ENCODE results near the gene ITM2C. TPM values are rescaled to one million over a fixed set of nuclear protein-coding genes. Genes with fewer than 3 reads are reported as not detected.

ITM2C gene
- total and polyA plus RNA-seq, 2 of the 13 experiments (the other 11 are each of a cell fraction or from before 2014, with no cell fraction given) = 70.5 to 270 TPM

GRCh38 chr2:230915319-230915718, 50.6 kb downstream of the ITM2C start:
- no TSS peak for BruUV-seq (replicated peaks)
- intact Hi-C loops (cut with micrococcal nuclease; ENCODE audit: unreplicated experiment) (no loop called here), in situ Hi-C loops (cut with HindIII; ENCODE audit: extremely low pct_ligation_motif_present, low pct_unique_long_range_greater_than_20kb) (no loop called here)
- no peaks in the 10 kb centered on the region for H3K4me1 ChIP-seq (ENCODE audit: insufficient read depth, low read length)
- H3K9me3 ChIP-seq (ENCODE audit: low read length) = no peaks in the 10 kb centered on the region
- H2AFZ ChIP-seq (ENCODE audit: low read length) = no peak overlapping the region
- DNase-seq (ENCODE audit: low spot score) (no peak), FAIRE-seq (no peak), ATAC-seq (peak; percentile 35; the same call in 1 of the 3 replicates)
- no peak overlapping the region for H3K4me2 ChIP-seq (ENCODE audit: low read depth, low read length)
- no peak overlapping the region for H3K4me3 ChIP-seq (replicated peaks in 1 of 3; ENCODE audit: insufficient read depth in 1 of 3, low read depth in 2 of 3, low read length in 3 of 3)
- TF ChIP-seq KDM1A (CRISPR knock-in tag; IDR thresholded peaks at IDR 0.05) (no peak), ZSCAN21 (CRISPR knock-in tag; IDR thresholded peaks at IDR 0.05; ENCODE audit: borderline replicate concordance) (no peak)
- peaks cover 4 to 27% of the 10 kb centered on the region in 2 experiments; a peak in 3 of 5 replicates for H3K27me3 ChIP-seq (ENCODE audit: control insufficient read depth in 1 of 2, insufficient read depth in 2 of 2, low read length in 2 of 2)
- H3K9ac ChIP-seq (ENCODE audit: insufficient read depth, low read depth, low read length) = no peak overlapping the region
- no peaks in the 10 kb centered on the region for H4K20me1 ChIP-seq (ENCODE audit: insufficient read depth, low read length)
- WGBS (ENCODE audit: low lambda C conversion rate) = 37% methylated on average over 6 of the region's 6 CpGs
- H3K36me3 ChIP-seq (replicated peaks in 1 of 2; ENCODE audit: control insufficient read depth in 1 of 2, insufficient read depth in 2 of 2, low read length in 2 of 2) = no peaks in the 10 kb centered on the region
- no peak overlapping the region for H3K27ac ChIP-seq (ENCODE audit: extremely low read length, insufficient read depth, low read length)
- ChIA-PET POLR2A (no interaction called here), CTCF (ENCODE audit: low intra/inter-chr PET ratio, low total read pairs) (no interaction called here)
- no peaks in the 10 kb centered on the region for H3K79me2 ChIP-seq (ENCODE audit: insufficient read depth, low read length)

GRCh38 chr2:230916218-230916617, 51.5 kb downstream of the ITM2C start:
- Histone ChIP-seq H2AFZ (ENCODE audit: low read length) (no peak overlapping the region), H4K20me1 (ENCODE audit: insufficient read depth, low read length) (no peaks in the 10 kb centered on the region), H3K4me2 (ENCODE audit: low read depth, low read length) (no peak overlapping the region), H3K27ac (ENCODE audit: extremely low read length, insufficient read depth, low read length) (no peak overlapping the region), H3K27me3 (ENCODE audit: control insufficient read depth in 1 of 2, insufficient read depth in 2 of 2, low read length in 2 of 2) (peaks cover 3 to 20% of the 10 kb centered on the region in 2 experiments; a peak in 3 of 5 replicates), H3K79me2 (ENCODE audit: insufficient read depth, low read length) (no peaks in the 10 kb centered on the region), H3K4me3 (replicated peaks in 1 of 3; ENCODE audit: insufficient read depth in 1 of 3, low read depth in 2 of 3, low read length in 3 of 3) (no peak overlapping the region), H3K36me3 (replicated peaks in 1 of 2; ENCODE audit: control insufficient read depth in 1 of 2, insufficient read depth in 2 of 2, low read length in 2 of 2) (no peaks in the 10 kb centered on the region), H3K9me3 (ENCODE audit: low read length) (no peaks in the 10 kb centered on the region), H3K9ac (ENCODE audit: insufficient read depth, low read depth, low read length) (no peak overlapping the region), H3K4me1 (ENCODE audit: insufficient read depth, low read length) (no peaks in the 10 kb centered on the region)
- no peak for ATAC-seq
- no TSS peak for BruUV-seq (replicated peaks)
- in situ Hi-C loops (cut with HindIII; ENCODE audit: extremely low pct_ligation_motif_present, low pct_unique_long_range_greater_than_20kb) = no loop called here
- FAIRE-seq = no peak
- WGBS (ENCODE audit: low lambda C conversion rate) = 36% methylated on average over 7 of the region's 7 CpGs
- ChIA-PET CTCF (ENCODE audit: low intra/inter-chr PET ratio, low total read pairs) (no interaction called here), POLR2A (no interaction called here)
- intact Hi-C loops (cut with micrococcal nuclease; ENCODE audit: unreplicated experiment) = no loop called here
- DNase-seq (ENCODE audit: low spot score) = no peak
- no peak for TF ChIP-seq NCOR1 (IDR thresholded peaks at IDR 0.05; ENCODE audit: borderline replicate concordance, low read length)
- TF ChIP-seq IRX3 (CRISPR knock-in tag; IDR thresholded peaks at IDR 0.05; ENCODE audit: borderline replicate concordance, low read depth) = no peak
- no peak for TF ChIP-seq ATF3 (CRISPR knock-in tag; IDR thresholded peaks at IDR 0.05)
- no peak for TF ChIP-seq ZBTB42 (CRISPR knock-in tag; IDR thresholded peaks at IDR 0.05)
- TF ChIP-seq CENPBD1 (CRISPR knock-in tag; IDR thresholded peaks at IDR 0.05; ENCODE audit: borderline replicate concordance, low read depth) = no peak
- no peak for TF ChIP-seq SETDB1 (CRISPR knock-in tag; IDR thresholded peaks at IDR 0.05; ENCODE audit: borderline replicate concordance)
- TF ChIP-seq ATF7 (IDR thresholded peaks at IDR 0.05) = no peak
- no peak for TF ChIP-seq ATF7 (CRISPR knock-in tag; IDR thresholded peaks at IDR 0.05)
- no peak for TF ChIP-seq PRDM15 (CRISPR knock-in tag; IDR thresholded peaks at IDR 0.05)
- no peak for TF ChIP-seq CSRNP1 (CRISPR knock-in tag; IDR thresholded peaks at IDR 0.05)
- TF ChIP-seq KLF13 (CRISPR knock-in tag; IDR thresholded peaks at IDR 0.05) = no peak
